Spinal cord (tissue), 10 donors: Measurements from ENCODE around the gene MTNR1B. TPM values are rescaled to one million over a fixed set of nuclear protein-coding genes. Genes with fewer than 3 reads are reported as not detected.

Experiments
- DNase-seq, 6 donors: peaks; one replicate each; pipeline versions ENCODE4 v3.0.0 to v3.0.0-alpha.2; 2013 to 2015; ENCODE audit warnings: low spot score in 6 of 6, low read depth in 4 of 6
- H3K27ac ChIP-seq: one replicate; pipeline ENCODE4 v1.5.1; 2013; ENCODE audit warnings: low read depth, low read length, control low read depth
- H3K27me3 ChIP-seq: one replicate; pipeline ENCODE4 v1.6.1; 2013; ENCODE audit warnings: low read length; ENCODE audit not compliant: control insufficient read depth, insufficient read depth
- H3K36me3 ChIP-seq: one replicate; pipeline ENCODE4 v1.6.1; 2013; ENCODE audit warnings: low read length; ENCODE audit not compliant: control insufficient read depth, insufficient read depth
- H3K4me1 ChIP-seq: one replicate; pipeline ENCODE4 v1.6.1; 2013; ENCODE audit warnings: low read length; ENCODE audit not compliant: control insufficient read depth, insufficient read depth
- H3K4me3 ChIP-seq: one replicate; pipeline ENCODE4 v1.5.1; 2013; ENCODE audit warnings: low read depth, low read length, control low read depth
- H3K9me3 ChIP-seq: one replicate; pipeline ENCODE4 v1.6.1; 2013; ENCODE audit warnings: low read length; ENCODE audit not compliant: control insufficient read depth, insufficient read depth
- WGBS: methylation state at CpG from one replicate; pipeline ENCODE4 v1.1.5; 2013; ENCODE audit warnings: missing lambda C conversion rate; ENCODE audit not compliant: insufficient coverage; 5-methylcytosine and 5-hydroxymethylcytosine counted together
- polyA plus RNA-seq, 2 donors: library from polyadenylated mRNA; unstranded; fragments of 120-200 nt; gene quantifications; one replicate each; pipeline ENCODE4 v1.2.1, GENCODE V29; 2013; ENCODE audit not compliant: insufficient read length in 2 of 2
- small RNA-seq: library from RNA; depleted of rRNA; stranded (forward); fragments of <200 nt; gene quantifications from one replicate; pipeline ENCODE3, GENCODE V24; 2014; ENCODE audit warnings: low replicate concordance
- total RNA-seq, 2 donors: library from RNA; depleted of rRNA in 1 of 2; stranded (reverse); fragments of 120-200 nt in 1 of 2; fragments of >200 nt in 1 of 2; gene quantifications; one replicate each; pipeline versions ENCODE4 v1.2.3 to v1.2.4, GENCODE V29; 2013 to 2014
- donor health status: healthy.

MTNR1B gene
- total and polyA plus RNA-seq, 4 donors = 0.44 to 1.0 (median 0.89) TPM; not detected in 1

GRCh38 chr11:93025558-93026255, 56.3 kb downstream of the MTNR1B start:
- H3K4me3 ChIP-seq = no peak overlapping the region
- DNase-seq = no peak
- peaks cover 4% of the 10 kb centered on the region for H3K4me1 ChIP-seq
- no peaks in the 10 kb centered on the region for H3K9me3 ChIP-seq
- WGBS = 81% methylated on average over 2 of the region's 3 CpGs
- no peak overlapping the region for H3K27ac ChIP-seq
- H3K27me3 ChIP-seq = no peaks in the 10 kb centered on the region
- H3K36me3 ChIP-seq = no peaks in the 10 kb centered on the region

- no peak overlapping the region for H3K27ac ChIP-seq
- H3K4me1 ChIP-seq = peaks cover 6% of the 10 kb centered on the region
- WGBS = 20% methylated on average over 1 of the region's 6 CpGs
- no peaks in the 10 kb centered on the region for H3K27me3 ChIP-seq
- no peaks in the 10 kb centered on the region for H3K36me3 ChIP-seq
- DNase-seq = peak in 1 of 6 donors; percentile 89
- no peak overlapping the region for H3K4me3 ChIP-seq
- no peaks in the 10 kb centered on the region for H3K9me3 ChIP-seq
Measured at GRCh38 chr11:93028960-93029522, 59.6 kb downstream of the MTNR1B start.

- DNase-seq = no peak
- WGBS = 100% methylated on average over 1 of the region's 8 CpGs
Measured at GRCh38 chr11:93031386-93031785, 61.9 kb downstream of the MTNR1B start.

More at GRCh38 chr11:93031386-93031785, 61.9 kb downstream of the MTNR1B start:
- Histone ChIP-seq H3K9me3 (no peaks in the 10 kb centered on the region), H3K27ac (no peak overlapping the region), H3K4me1 (peaks cover 6% of the 10 kb centered on the region), H3K4me3 (no peak overlapping the region), H3K27me3 (no peaks in the 10 kb centered on the region), H3K36me3 (no peaks in the 10 kb centered on the region)

Small RNA genes within 50 kb of the gene (small RNA-seq; reads per million reads assigned to genes)
- not detected for gene SNRPGP16

Other genes starting within 250 kb of the MTNR1B start
- 10 to 100 TPM; 12.6 to 34.0 TPM for gene SLC36A4, start 228.3 kb downstream of the MTNR1B start, total RNA-seq
- gene SLC36A4, start 228.3 kb downstream of the MTNR1B start, polyA plus RNA-seq = 10 to 100 TPM; 21.6 to 30.7 TPM